ENCODE data around the gene BMX. TPM values are rescaled to one million over a fixed set of nuclear protein-coding genes. Genes with fewer than 3 reads are reported as not detected.

BMX gene
- total RNA-seq, 1 experiment from 2014 or later, result not detected

DNA sequence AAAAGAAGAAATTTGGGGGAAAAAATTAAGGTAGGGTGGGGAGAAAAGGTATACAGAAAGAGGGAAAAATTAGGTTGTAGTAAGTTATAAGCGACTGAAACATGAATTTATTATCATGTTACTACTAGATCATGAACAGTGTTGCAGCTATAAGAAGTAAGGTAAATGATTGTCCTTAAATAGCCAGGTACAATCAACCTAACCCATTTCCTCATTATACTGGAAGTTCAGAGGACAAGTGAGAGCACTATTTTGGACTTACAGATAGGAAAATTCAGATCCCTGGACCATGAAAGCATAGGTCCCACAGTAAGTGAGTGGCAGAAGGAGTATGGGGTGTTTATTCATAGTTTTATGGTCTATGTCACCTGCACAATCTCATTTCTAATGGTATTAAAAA is 31.0 kb upstream of the BMX start:
- no peaks in the 10 kb centered on the region for H3K36me3 ChIP-seq (ENCODE audit: low read depth, low read length)
- ChIA-PET POLR2A (ENCODE audit: unreplicated experiment) (interaction anchor here (0.7 kb wide), 1 partner anchor 24 kb away, joined by 13 read pairs; the partner anchor contains the start of gene PIR), CTCF (interaction anchor here (0.6 to 0.8 kb wide), 2 partner anchors 95 to 252 kb away, joined by 10 to 11 read pairs; no protein-coding TSS in a partner anchor)
- no TSS peak for BruUV-seq (replicated peaks)
- H3K9ac ChIP-seq (ENCODE audit: low read length), result no peak overlapping the region
- no peak for ATAC-seq
- H3K4me1 ChIP-seq (ENCODE audit: insufficient read depth, low read length), result peaks cover 16% of the 10 kb centered on the region
- no peak overlapping the region for H3K4me3 ChIP-seq (ENCODE audit: low read length)
- H2AFZ ChIP-seq (ENCODE audit: low read length), result no peak overlapping the region
- TF ChIP-seq EZH2phosphoT487 (IDR thresholded peaks at IDR 0.05; ENCODE audit: borderline replicate concordance, low read length) (no peak), EZH2 (IDR thresholded peaks at IDR 0.05; ENCODE audit: low read length, unreplicated experiment) (no peak)
- TF ChIP-seq, protein P1, sequence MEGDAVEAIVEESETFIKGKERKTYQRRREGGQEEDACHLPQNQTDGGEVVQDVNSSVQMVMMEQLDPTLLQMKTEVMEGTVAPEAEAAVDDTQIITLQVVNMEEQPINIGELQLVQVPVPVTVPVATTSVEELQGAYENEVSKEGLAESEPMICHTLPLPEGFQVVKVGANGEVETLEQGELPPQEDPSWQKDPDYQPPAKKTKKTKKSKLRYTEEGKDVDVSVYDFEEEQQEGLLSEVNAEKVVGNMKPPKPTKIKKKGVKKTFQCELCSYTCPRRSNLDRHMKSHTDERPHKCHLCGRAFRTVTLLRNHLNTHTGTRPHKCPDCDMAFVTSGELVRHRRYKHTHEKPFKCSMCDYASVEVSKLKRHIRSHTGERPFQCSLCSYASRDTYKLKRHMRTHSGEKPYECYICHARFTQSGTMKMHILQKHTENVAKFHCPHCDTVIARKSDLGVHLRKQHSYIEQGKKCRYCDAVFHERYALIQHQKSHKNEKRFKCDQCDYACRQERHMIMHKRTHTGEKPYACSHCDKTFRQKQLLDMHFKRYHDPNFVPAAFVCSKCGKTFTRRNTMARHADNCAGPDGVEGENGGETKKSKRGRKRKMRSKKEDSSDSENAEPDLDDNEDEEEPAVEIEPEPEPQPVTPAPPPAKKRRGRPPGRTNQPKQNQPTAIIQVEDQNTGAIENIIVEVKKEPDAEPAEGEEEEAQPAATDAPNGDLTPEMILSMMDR (conservative IDR thresholded peaks at IDR 0.05; ENCODE audit: low read depth, low read length), result no peak
- intact Hi-C loops (cut with micrococcal nuclease), result no loop called here
- H3K27ac ChIP-seq (ENCODE audit: low read length), result no peak overlapping the region
- no peaks in the 10 kb centered on the region for H3K9me3 ChIP-seq (ENCODE audit: low read length)
- H3K27me3 ChIP-seq (ENCODE audit: low read length), result no peaks in the 10 kb centered on the region
- no peaks in the 10 kb centered on the region for H3K79me2 ChIP-seq (ENCODE audit: low read length)
- H4K20me1 ChIP-seq (ENCODE audit: low read length), result no peaks in the 10 kb centered on the region
- H3F3A ChIP-seq (ENCODE audit: low read length, unreplicated experiment), result no peaks in the 10 kb centered on the region
- no peak for DNase-seq
- H3K9me2 ChIP-seq (replicated peaks; ENCODE audit: low read length), result no peaks in the 10 kb centered on the region
- H3K4me2 ChIP-seq (ENCODE audit: low read length), result no peak overlapping the region

DNA sequence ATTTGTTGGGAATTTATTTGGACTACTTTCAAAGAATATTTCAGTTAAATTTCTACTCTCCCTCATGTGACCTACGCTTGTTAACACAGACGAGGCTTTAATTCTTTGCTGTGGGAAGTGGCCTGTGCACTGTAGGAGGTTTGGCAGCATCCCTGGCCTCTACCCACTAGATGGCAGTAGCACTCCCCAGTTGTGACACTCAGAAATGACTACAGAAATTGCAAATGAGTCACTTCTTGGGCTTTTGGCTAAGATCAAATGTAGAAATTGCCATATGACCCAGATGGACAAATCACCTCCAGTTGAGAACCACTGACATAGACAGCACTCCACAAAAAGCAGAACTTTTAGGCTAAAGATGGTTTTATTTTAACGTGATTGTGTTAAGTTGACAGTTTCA is 29.6 kb upstream of the BMX start:
- no TSS peak for BruUV-seq (replicated peaks)
- Histone ChIP-seq H3K4me3 (ENCODE audit: low read length) (no peak overlapping the region), H3K4me2 (ENCODE audit: low read length) (no peak overlapping the region), H4K20me1 (ENCODE audit: low read length) (no peaks in the 10 kb centered on the region), H3K9ac (ENCODE audit: low read length) (no peak overlapping the region), H3K36me3 (ENCODE audit: low read depth, low read length) (no peaks in the 10 kb centered on the region), H3K27ac (ENCODE audit: low read length) (peak overlapping the region; percentile 9; the same call in 1 of the 2 replicates), H3K4me1 (ENCODE audit: insufficient read depth, low read length) (peaks cover 30% of the 10 kb centered on the region), H3K79me2 (ENCODE audit: low read length) (no peaks in the 10 kb centered on the region), H3K9me2 (replicated peaks; ENCODE audit: low read length) (no peaks in the 10 kb centered on the region), H3K9me3 (ENCODE audit: low read length) (no peaks in the 10 kb centered on the region), H3F3A (ENCODE audit: low read length, unreplicated experiment) (no peaks in the 10 kb centered on the region), H2AFZ (ENCODE audit: low read length) (no peak overlapping the region), H3K27me3 (ENCODE audit: low read length) (no peaks in the 10 kb centered on the region)
- CTCF ChIA-PET, result no interaction called here
- intact Hi-C loops (cut with micrococcal nuclease), result loop anchor here (1.0 kb wide), 2 partner anchors 22 to 94 kb away; partner anchors contain the start of gene PIR
- ATAC-seq (peak; percentile 76), DNase-seq (peak; percentile 77)
- POLR2A ChIA-PET (ENCODE audit: unreplicated experiment), result no interaction called here
- TF ChIP-seq, protein P1 (conservative IDR thresholded peaks at IDR 0.05; ENCODE audit: low read depth, low read length), result peak; percentile 80
- no peak for TF ChIP-seq EZH2 (IDR thresholded peaks at IDR 0.05; ENCODE audit: low read length, unreplicated experiment)

DNA sequence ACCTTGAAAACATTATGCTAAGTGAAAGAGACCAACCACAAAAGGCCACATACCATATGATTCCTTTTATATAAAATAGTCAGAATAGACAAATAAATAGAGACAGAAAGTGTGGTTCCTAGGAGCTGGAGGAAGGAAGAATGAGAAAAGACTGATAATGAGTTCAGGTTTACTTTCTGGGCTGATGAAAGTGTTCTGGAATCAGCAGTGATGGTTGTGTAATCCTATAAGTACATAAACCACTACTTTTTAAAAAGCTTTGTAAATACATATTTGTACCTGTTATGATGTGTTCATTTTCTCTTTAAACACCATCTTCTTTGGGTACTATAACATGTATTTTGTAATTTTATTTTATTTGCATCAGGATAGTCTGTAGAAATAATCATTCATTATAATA is 28.1 kb upstream of the BMX start:
- Histone ChIP-seq H3K4me1 (ENCODE audit: insufficient read depth, low read length) (peaks cover 30% of the 10 kb centered on the region), H3F3A (ENCODE audit: low read length, unreplicated experiment) (no peaks in the 10 kb centered on the region), H3K27me3 (ENCODE audit: low read length) (no peaks in the 10 kb centered on the region), H3K27ac (ENCODE audit: low read length) (no peak overlapping the region), H3K36me3 (ENCODE audit: low read depth, low read length) (no peaks in the 10 kb centered on the region), H3K79me2 (ENCODE audit: low read length) (no peaks in the 10 kb centered on the region), H3K9me3 (ENCODE audit: low read length) (no peaks in the 10 kb centered on the region), H2AFZ (ENCODE audit: low read length) (no peak overlapping the region), H3K9ac (ENCODE audit: low read length) (no peak overlapping the region), H3K9me2 (replicated peaks; ENCODE audit: low read length) (no peaks in the 10 kb centered on the region), H4K20me1 (ENCODE audit: low read length) (no peaks in the 10 kb centered on the region), H3K4me3 (ENCODE audit: low read length) (no peak overlapping the region), H3K4me2 (ENCODE audit: low read length) (no peak overlapping the region)
- DNase-seq, result no peak
- ChIA-PET CTCF (no interaction called here), POLR2A (ENCODE audit: unreplicated experiment) (interaction anchor here (0.7 kb wide), 1 partner anchor 44 kb away, joined by 3 read pairs; no protein-coding TSS in a partner anchor)
- ATAC-seq, result no peak
- no TSS peak for BruUV-seq (replicated peaks)
- intact Hi-C loops (cut with micrococcal nuclease), result no loop called here
- no peak for TF ChIP-seq EZH2 (IDR thresholded peaks at IDR 0.05; ENCODE audit: low read length, unreplicated experiment)
- TF ChIP-seq, protein P1 (conservative IDR thresholded peaks at IDR 0.05; ENCODE audit: low read depth, low read length), result no peak
- no peak for TF ChIP-seq EZH2phosphoT487 (IDR thresholded peaks at IDR 0.05; ENCODE audit: borderline replicate concordance, low read length)

Measured in PC-3 (cell line).